KOPT-K1 (cell line): ENCODE measurements around the gene BCR.

ENCODE experiments used
- H3K27ac ChIP-seq: fragments of 200-600 bp; sonication (generic); 2 replicates; pipeline ENCODE4 v1.5.1; 2016; ENCODE audit warnings: antibody characterized with exemption, mild to moderate bottlenecking, low read depth, low read length; ENCODE audit not compliant: poor library complexity, severe bottlenecking
- H3K36me3 ChIP-seq: fragments of 200-600 bp; sonication (generic); 2 replicates; pipeline ENCODE4 v1.5.1; 2017; ENCODE audit warnings: antibody characterized with exemption, mild to moderate bottlenecking, low read length, moderate library complexity; ENCODE audit not compliant: insufficient read depth
- H3K9me3 ChIP-seq: fragments of 200-600 bp; sonication (generic); 2 replicates; pipeline ENCODE4 v1.5.1; 2017; ENCODE audit warnings: antibody characterized with exemption, low read length, mild to moderate bottlenecking; ENCODE audit not compliant: insufficient read depth, poor library complexity, severe bottlenecking

Gene BCR

GRCh38 chr22:23274146-23274526, 93.8 kb downstream of the BCR start:
- Histone ChIP-seq H3K36me3 (peaks cover 84% of the 10 kb centered on the region), H3K9me3 (no peaks in the 10 kb centered on the region), H3K27ac (no peak overlapping the region)

DNA sequence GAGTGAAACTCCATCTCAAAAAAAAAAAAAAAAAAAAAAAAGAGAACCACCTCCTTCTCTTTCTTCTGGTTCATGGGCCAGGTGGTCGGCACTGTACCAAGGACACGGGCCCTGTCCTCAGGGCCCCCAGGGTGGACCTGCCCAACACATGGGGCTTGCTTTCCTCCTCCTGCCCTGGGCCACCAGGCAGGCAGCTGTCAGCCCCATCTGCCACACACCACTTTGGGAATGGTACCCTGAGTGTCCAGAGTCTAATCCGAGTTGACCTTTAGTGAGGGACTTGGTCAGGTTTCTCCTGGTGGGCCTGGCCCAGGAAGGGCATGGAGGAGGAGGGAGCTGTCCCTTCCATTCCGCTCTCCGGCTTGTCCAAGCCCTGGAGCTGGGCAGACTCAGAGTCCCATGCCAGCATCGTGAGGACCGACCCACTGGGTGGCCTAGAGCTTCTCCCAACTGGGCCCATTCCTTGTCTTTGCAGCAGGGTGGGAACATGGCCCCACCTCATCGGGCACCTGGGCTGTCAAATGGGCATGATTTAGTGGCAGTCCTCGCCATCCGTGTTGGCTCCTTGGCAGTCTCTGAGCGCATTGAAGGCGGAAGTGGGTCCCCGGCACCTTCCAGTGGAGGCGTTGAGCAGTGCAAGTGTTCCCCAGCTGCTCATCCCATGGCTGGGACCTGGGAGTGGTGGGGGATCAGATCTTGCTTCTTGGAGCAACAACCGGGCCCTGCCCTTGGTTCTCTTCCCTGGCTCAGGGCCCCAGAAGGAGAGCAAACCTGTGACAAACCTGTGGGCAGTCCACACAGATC, 94.8 kb downstream of the BCR start:
- no peak overlapping the region for H3K27ac ChIP-seq
- peaks cover 84% of the 10 kb centered on the region for H3K36me3 ChIP-seq
- H3K9me3 ChIP-seq = no peaks in the 10 kb centered on the region

DNA sequence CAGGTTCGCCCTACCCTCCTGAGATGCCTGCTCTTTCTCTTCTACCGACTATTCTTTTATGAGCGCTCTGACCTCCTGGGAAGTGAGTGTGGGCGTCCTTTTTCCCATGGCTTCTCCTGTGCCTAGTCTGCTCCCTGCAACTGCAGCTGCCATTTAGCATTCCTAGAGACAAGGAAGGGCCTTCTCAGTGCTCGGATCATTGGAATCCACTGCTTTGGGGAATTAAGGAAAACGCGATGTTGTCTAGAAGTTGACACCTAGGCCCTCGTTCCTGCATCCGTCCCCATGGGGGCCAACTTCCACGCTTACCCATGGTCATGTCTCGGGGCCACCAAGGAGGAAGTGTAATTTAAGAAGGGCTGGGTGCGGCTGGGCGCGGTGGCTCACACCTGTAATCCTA, 95.4 kb downstream of the BCR start:
- H3K9me3 ChIP-seq = no peaks in the 10 kb centered on the region
- H3K36me3 ChIP-seq = peaks cover 84% of the 10 kb centered on the region
- H3K27ac ChIP-seq = no peak overlapping the region

DNA sequence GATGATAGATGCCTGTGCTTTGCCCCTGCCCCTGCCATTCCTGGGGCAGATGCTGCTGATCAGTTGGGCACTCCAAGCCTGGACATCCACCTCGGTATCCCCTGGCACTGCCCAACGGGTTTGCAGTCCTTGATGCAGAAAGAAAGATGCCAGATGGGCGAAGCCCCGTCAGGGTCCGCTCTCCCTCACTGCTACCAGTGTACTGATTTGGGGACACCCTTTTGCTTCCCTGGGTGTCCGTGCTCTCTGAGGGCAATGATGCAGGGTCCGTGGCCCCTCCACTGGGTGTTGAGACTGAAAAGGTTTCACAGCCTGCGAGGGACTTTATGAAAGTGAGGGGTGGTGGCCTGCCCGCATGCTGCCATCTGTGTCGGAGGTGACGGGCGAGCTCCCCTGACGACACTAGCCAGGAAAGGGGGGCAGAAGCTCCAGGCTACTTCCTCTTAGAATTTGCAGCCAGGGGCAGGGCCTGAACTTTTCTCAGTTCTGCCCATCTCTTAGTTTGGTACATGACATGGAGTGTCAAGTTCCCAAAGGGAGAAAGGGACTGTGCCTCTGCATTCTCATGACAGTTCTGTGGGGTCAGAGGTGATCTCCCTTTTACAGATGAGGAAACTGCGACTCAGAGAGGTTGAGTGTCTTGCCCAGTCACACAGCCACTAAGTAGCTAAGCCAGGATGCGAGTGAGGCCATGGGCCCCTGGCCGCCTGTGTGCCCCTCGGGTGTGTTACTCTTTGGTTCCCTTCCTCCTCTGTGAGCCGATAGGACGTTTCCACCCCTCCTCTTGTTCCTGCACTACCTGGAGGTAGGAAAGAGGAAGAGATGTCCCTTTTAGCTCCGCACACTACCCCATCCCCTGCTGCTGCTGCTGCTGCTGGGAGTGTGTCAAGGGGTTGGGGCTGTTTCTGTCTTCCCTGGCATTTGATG, 96.6 kb downstream of the BCR start:
- peaks cover 80% of the 10 kb centered on the region for H3K36me3 ChIP-seq
- no peak overlapping the region for H3K27ac ChIP-seq
- H3K9me3 ChIP-seq = no peaks in the 10 kb centered on the region

DNA sequence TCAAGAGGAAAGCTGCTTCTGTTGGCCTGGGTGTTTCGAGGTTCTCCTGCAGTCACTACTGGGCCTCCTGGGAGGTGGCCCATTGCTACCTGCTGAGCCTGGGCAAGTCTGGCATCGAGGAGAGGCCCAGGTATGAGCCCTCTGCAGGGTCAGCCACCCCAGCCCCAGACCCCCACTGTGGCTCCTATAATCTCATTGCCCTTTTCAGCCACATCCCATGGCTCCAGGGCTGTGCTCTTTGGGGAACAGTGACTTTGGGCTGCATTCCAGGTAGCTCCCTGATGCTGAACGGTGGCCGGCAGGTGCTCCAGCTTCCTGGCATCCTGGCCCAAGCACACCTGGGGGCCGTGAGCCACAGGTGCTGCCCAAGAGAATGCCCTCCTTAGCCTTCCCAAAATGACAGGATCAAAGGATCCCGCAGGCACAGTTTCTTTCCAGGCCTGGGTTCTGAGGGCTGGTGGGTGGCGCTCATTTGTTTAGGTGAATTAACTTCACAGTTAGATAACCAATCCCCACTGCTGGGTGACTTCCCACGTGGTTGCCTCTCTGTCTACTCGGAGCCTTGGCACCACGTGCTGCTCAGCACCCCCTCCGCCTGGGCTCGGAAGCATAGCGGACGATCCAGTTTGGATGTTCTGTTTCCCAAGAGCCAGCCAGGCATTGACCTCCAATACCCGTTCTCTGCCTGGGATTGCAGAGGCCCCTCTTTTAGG, 97.4 kb downstream of the BCR start:
- peaks cover 80% of the 10 kb centered on the region for H3K36me3 ChIP-seq
- no peak overlapping the region for H3K27ac ChIP-seq
- no peaks in the 10 kb centered on the region for H3K9me3 ChIP-seq

- Histone ChIP-seq H3K9me3 (no peaks in the 10 kb centered on the region), H3K27ac (no peak overlapping the region), H3K36me3 (peaks cover 79% of the 10 kb centered on the region)
Observed at GRCh38 chr22:23278883-23279675, 98.8 kb downstream of the BCR start.

DNA sequence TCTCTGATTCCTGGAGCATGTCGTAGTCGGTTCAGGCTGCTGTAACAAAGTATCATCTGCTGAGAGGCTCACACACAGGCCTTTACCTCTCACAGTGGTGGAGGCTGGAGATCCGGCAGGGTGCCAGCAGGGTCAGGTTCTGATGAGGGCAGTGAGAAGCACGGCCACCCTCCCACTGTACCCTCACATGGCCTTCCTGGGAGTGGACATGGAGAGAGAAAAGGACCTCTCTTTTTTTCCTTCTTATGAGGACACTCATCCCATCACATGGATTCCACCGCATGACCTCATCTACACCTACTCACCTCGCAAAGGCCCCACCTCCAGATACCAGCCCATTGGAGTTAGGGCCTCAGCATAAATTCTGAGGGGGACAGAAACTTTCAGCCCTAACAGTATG, 99.5 kb downstream of the BCR start:
- Histone ChIP-seq H3K27ac (no peak overlapping the region), H3K36me3 (peaks cover 81% of the 10 kb centered on the region), H3K9me3 (no peaks in the 10 kb centered on the region)

GRCh38 chr22:23280356-23281052, 100.2 kb downstream of the BCR start:
- Histone ChIP-seq H3K9me3 (no peaks in the 10 kb centered on the region), H3K36me3 (peaks cover 81% of the 10 kb centered on the region), H3K27ac (no peak overlapping the region)

- Histone ChIP-seq H3K36me3 (peaks cover 81% of the 10 kb centered on the region), H3K27ac (peak overlapping the region; percentile 22), H3K9me3 (no peaks in the 10 kb centered on the region)
Observed at GRCh38 chr22:23281053-23281405, 100.7 kb downstream of the BCR start.

- Histone ChIP-seq H3K27ac (peak overlapping the region; percentile 22), H3K36me3 (peaks cover 86% of the 10 kb centered on the region), H3K9me3 (no peaks in the 10 kb centered on the region)
Observed at GRCh38 chr22:23281406-23282088, 101.2 kb downstream of the BCR start.

DNA sequence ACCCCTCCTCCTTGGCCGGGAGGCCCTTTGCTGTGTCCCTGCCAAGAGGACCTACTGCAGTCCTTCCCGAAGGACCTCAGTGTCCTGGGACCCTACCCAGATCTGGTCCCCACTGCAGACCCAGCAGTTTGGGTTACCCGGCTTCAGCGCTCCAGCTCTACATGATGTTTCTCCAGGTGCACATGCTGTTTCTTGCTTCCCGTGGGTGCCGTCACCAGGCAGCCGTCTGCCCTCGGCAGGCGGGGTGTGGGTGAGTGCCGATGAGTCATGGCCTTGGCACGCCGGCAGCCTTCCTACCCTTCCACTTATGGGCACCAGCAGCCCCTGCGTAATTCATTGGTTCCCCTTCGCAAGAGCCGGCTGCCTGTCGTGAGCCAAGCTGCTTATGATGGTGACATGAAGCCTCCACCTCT, 101.8 kb downstream of the BCR start:
- no peaks in the 10 kb centered on the region for H3K9me3 ChIP-seq
- H3K36me3 ChIP-seq = peaks cover 92% of the 10 kb centered on the region
- no peak overlapping the region for H3K27ac ChIP-seq

GRCh38 chr22:23282516-23282915, 102.2 kb downstream of the BCR start:
- H3K36me3 ChIP-seq = peaks cover 92% of the 10 kb centered on the region

GRCh38 chr22:23282986-23283385, 102.7 kb downstream of the BCR start:
- Histone ChIP-seq H3K9me3 (no peaks in the 10 kb centered on the region), H3K36me3 (peaks cover 92% of the 10 kb centered on the region), H3K27ac (no peak overlapping the region)

More at GRCh38 chr22:23282516-23282915, 102.2 kb downstream of the BCR start:
- Histone ChIP-seq H3K27ac (no peak overlapping the region), H3K9me3 (no peaks in the 10 kb centered on the region)
